GM10266 (cell line): ENCODE results near the gene NSMCE3.

ENCODE experiments used
- DNase-seq: peaks from one replicate; pipeline ENCODE4 v3.0.0; 2012; ENCODE audit errors: extremely low spot score
- CTCF ChIP-seq: IDR thresholded peaks from 2 replicates; pipeline ENCODE4 v1.5.1; 2012; ENCODE audit warnings: mild to moderate bottlenecking, low read depth; ENCODE audit not compliant: control insufficient read depth, insufficient read depth; ENCODE audit errors: missing control alignments

The NSMCE3 gene

DNA sequence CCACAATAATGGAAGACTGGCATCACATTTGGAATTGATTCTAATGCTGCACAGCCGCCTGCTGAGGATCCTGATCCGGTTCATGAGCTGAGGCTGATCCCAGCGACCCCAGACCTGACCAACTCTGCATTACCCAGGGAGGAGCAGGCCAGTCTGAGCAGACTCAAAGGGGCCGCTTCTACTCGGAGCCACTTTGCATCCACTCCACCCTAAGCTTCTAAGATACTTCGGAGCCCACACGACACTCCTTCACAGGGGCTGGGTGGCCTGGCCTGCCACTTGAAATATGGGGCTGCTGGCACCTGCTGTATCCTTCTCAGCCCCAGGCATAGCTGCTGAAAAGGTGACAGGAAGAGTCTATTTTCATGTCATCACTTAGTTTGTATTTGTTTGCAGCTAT is 33.2 kb upstream of the NSMCE3 start:
- DNase-seq, result no peak
- no peak for TF ChIP-seq CTCF

DNA sequence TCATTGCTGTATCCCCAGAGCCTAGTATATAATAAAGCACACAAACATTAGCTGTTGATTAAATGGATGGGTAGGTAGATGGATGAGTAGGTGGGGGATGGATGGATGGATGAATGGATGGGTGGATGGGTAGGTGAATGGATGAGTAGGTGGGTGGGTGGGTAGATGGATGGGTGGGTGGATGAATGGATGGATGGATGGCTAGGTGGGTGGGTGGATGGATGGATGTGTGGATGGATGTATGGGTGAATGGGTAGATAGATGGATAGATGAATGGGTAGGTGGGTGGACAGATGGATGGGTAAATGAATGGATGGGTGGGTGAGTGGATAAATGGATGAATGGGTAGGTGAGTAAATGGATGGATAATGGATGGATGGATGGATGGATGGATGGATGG is 30.2 kb upstream of the NSMCE3 start:
- no peak for TF ChIP-seq CTCF
- no peak for DNase-seq

GRCh38 chr15:29299331-29299730 is 29.7 kb upstream of the NSMCE3 start:
- TF ChIP-seq CTCF, result no peak
- DNase-seq, result no peak

DNA sequence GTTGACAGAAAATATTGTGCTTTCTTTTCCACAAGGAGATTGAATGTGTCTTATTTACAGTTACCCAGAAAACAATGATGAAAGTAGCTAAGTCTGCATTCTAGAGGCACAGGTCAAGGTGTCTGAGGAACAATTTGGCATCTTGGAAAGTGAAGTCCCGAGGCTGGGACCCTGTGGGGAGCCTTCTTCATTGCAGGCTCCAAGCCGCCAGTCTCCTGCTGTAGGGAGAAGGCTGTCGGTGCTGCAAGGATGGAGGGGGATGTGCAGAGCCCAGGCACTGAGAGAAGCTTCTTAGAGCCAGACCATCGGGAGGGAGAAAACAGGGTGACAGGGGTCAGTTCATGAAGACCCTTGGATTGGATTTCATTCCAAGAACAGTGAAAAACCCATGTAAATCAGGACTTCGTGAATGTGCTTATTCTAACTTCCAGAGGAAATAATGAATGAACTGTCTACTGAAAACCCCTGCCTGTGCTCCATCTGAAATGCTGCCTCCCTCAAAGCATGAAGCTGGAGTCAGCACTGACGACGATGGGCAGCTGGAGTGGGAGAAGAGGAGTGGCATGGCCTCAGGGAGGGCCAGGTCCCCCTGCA is 25.2 kb upstream of the NSMCE3 start:
- DNase-seq, result no peak
- TF ChIP-seq CTCF, result no peak

- no peak for DNase-seq
- TF ChIP-seq CTCF, result no peak
Observed at GRCh38 chr15:29291067-29291845, 21.6 kb upstream of the NSMCE3 start.

GRCh38 chr15:29289173-29289572 is 19.6 kb upstream of the NSMCE3 start:
- no peak for DNase-seq
- no peak for TF ChIP-seq CTCF

DNA sequence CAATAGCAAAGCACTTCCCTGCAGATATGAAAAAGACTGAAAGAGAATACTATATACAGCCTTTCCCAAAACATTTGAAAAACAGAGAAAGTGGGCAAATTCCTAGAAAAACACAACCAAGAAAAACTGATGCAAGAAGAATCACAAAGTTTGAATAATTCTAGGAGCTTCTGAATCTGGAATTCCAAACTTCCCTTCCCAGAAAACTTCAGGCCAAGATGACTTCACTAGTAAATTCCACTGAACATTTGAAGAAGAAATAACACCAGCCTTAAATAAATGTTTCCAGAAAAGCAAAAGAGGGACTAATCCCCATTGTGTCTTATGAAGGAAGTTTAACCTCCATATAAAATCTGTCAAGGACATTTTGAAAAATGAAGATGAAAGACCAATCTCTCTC is 15.8 kb upstream of the NSMCE3 start:
- no peak for TF ChIP-seq CTCF
- DNase-seq, result no peak
